Measurements from ENCODE around the gene ABRACL.
A peak's percentile ranks its signal among the peaks of the same experiment; 100 is the strongest.
"Not testable (repeated sequence)": the region's sequence is repeated elsewhere in the genome, so short reads cannot be mapped to it uniquely, and the experiment has no call there.

The ABRACL gene

GRCh38 chr6:139028658-139029469, at the start of gene ABRACL:
Gene ABRACL, plus strand, starts transcription at chr6:139028745. Its CDS starts 5,416 bp downstream, at chr6:139034161.
- peak; percentile 92 for DNase-seq

DNA sequence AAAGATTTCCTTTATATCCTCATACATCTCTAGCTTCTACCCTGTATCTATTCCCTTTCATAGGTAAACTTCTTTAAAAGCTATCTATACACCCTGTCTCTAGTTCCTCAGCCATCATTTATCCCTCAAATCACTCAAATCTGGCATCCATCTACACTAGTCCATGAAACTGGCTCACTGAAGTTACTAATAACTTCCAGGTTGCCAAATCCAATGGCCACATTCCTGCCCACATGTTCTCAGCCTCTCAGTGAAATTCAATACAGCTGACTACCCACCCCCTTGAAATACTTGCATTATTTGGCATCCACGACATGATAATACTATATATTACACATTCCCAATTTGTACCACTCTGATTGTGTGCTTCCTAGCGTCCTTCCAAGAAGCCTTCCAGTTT, 49.2 kb upstream of the ABRACL start:
- DNase-seq = no peak

DNA sequence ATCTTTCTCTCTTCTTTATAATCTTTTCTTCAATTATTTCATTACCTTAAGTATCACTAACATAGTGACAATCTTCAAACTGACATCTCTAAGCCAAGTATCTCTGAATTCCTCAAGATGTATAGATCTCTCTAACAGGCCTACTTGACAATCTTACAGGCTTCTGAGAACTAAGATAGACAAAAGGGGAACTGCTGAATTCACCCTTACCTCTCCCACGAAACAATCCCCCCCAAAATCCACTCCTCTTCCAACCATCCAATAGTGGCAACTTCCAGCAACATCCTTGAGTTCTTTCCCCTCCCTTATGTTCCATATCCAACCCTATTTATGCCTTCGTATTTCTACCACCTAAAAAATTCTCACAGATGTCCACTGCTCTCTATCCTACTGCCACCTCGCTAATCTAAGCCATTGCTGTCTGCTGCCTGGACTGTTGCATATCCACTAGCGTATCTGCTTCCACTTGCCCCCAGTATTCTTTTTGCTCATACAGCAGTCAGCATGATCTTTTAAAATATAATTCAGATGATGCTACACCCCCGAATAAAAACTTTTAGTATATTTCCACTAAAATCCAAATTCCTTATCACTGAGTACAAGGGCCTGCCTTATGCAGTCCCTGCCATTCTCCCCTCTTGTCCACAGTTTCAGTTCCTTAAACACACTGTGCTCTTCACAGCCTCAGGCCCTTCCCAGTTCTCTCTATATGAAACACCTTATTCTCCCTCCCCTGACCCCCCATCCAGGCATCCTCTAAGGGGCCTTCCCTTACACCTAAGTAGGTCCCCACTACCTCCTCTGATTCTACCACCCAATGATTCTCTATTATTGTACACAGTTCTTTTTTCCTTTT, 48.5 kb upstream of the ABRACL start:
- no peak for DNase-seq

DNA sequence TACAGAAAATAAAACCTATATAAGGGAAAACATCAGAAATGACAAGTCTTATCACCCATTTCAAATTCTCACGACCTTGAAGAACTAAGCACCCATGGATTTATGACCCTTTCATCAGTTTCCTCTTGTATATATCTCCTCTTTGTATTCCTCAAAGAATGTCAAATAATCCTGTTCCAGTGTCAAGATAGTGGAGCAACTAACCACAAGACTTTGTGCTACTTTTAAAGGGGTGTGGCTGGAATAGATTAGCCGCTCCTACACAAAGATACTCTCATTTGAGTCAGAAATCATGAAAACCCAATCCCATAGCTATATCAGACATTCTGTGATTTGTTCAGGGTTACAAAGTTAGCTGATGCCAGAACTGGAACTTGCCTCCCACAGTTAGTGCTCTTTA, 47.1 kb upstream of the ABRACL start:
- no peak for DNase-seq

- DNase-seq = peak; percentile 37
Measured at GRCh38 chr6:138986578-138986977, 42.0 kb upstream of the ABRACL start.

- no peak for DNase-seq
Measured at GRCh38 chr6:138987080-138987642, 41.4 kb upstream of the ABRACL start.

- DNase-seq = peak; percentile 95
Measured at GRCh38 chr6:138987643-138988468, 40.7 kb upstream of the ABRACL start, which contains the start of gene REPS1. Gene REPS1, minus strand, starts transcription at chr6:138988253. Its CDS starts 571 bp downstream, at chr6:138987682.

DNA sequence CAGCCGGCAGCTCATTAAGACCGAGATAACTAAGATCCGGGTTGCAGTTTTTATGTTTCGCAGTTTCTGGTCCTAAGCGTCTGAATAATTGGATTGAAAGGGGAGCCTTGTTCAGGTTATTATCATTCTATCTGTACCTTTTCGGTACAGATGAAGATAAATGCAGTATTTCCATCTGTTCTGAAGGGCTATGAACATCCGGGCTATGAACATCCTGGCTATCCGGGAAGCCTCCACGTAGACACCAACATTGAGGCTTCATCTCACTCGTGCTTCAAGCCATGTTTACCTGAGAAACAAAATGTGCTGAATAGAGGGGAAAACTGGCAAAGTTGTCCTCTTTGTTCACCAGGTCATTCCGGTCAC, 40.1 kb upstream of the ABRACL start:
- DNase-seq = no peak

GRCh38 chr6:138989098-138989983, 39.2 kb upstream of the ABRACL start:
- DNase-seq = no peak

- DNase-seq = no peak
Measured at GRCh38 chr6:138991206-138991605, 37.3 kb upstream of the ABRACL start.

DNA sequence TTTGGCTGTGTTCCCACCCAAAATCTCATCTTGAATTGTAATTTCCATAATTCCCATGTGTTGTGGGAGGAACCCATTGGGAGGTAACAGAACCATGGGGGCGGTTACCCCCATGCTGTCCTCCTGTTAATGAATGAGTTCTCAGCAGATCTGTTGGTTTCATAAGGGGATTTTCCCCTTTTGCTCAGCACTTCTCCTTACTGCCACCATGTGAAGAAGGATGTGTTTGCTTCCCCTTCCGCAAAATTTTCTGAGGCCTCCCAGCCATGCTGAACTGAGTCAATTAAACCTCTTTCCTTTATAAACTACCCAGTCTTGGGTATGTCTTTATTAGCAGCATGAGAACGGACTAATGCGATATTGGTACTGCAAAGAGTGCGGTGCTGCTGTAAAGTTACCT, 35.6 kb upstream of the ABRACL start:
- DNase-seq = not testable (repeated sequence)

GRCh38 chr6:138993410-138993809, 35.1 kb upstream of the ABRACL start:
- DNase-seq = not testable (repeated sequence)

DNA sequence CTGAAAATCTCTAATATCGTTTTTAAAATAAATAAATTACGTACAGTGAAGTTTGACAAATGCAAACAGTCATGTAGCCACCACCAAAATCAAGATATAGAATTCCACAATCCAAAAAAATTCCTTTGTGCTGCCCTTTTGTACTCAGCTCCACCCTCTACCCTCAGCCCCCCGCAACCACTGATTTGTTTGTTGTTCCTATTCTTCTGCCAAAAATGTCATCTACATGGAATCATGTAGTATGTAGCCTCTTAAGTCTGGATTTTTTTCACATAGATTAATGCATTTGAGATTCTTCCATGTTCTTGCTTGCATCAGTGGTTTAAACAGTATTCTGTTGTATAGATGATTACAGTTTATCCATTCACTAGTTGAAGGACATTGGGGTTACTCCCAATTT, 32.0 kb upstream of the ABRACL start:
- DNase-seq = no peak

GRCh38 chr6:138997136-138997535, 31.4 kb upstream of the ABRACL start:
- DNase-seq = no peak

DNA sequence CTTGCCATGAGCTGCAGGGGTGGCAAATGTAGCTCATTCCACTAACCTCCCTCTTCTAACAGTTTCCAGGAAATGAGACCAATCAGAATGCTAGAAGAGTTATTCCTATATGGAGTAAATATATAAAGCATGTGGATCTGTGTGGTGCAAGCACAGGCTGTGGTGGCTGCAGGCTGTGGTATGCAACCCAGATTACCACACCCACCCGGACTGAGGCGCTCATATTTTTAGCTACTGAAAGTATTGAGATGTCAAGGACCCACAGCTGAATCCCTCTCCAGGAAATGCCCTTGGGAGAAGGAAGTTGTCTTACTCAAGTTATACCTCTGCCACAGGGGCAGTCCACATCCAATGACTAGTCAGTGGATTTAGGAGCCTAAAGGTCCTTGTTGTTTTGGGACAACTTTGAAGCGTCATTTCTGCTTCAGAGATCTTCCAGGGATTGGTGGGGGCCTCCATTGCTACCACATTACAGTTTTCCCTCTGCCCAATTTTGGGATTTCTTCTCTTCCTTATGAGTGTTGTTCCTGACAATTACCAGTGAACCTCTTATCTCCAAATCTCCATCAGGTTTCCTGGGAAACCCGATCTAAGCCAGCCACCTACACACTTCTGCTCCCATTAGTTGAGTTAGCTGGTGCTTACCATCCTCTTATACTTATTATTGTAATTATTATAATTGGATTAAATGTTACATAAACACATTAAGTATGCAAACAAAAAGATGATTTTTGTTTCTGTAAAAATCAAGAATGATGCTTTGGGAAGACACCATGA, 28.4 kb upstream of the ABRACL start:
- DNase-seq = no peak

GRCh38 chr6:139003751-139004150, 24.8 kb upstream of the ABRACL start:
- no peak for DNase-seq

DNA sequence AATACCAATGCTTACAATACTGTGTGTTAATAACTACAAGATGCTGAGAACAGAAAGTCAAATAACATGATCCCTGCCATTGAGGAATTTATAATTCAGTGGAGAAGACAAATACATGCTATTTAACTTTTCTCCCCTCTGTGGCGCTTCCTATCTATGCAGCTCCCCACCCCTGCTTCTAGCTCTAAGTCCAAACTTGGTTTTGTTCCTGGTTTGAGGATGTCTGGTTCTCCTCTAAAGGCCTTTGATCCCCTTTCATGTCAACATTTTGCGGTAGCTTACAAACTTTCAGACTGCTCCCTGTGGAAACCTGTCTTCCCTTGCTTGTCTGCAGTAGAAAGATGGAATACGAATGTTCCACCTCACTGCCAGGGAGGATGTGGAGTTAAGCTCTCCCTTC, 22.1 kb upstream of the ABRACL start:
- no peak for DNase-seq

DNA sequence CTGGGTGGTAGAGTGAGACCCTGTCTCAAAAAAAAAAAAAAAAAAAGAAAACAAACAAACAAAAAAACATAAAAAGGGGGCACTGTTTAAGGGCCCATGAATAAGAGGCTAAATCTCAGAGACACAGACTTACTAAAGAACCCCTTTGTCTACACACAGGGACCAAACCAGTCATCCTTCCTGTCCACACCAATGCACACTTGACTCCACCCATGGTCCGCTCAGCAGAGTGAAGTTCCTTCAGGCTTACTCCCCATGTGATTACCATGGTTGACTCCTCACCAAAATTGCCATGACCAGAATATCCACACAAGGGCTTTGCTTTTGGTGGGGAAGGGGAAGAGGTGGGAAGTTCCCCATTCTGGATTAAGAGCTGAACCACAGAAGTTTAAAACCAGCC, 21.1 kb upstream of the ABRACL start:
- DNase-seq = no peak

- DNase-seq = no peak
Measured at GRCh38 chr6:139008117-139008516, 20.4 kb upstream of the ABRACL start.

- no peak for DNase-seq
Measured at GRCh38 chr6:139010674-139011073, 17.9 kb upstream of the ABRACL start.

- DNase-seq = no peak
Measured at GRCh38 chr6:139011980-139012379, 16.6 kb upstream of the ABRACL start.

Data from activated CD4-positive, alpha-beta T cell treated with anti-CD3 and anti-CD28 coated beads, Interleukin-2, Interleukin-6, amounts not matched to agents 100 ng/mL and 50 ng/mL, durations not matched to agents 16 hours and 8 hours (primary cell).